Measurements from ENCODE around the gene ESYT3.
A peak's percentile ranks its signal among the peaks of the same experiment; 100 is the strongest.

Gene ESYT3

DNA sequence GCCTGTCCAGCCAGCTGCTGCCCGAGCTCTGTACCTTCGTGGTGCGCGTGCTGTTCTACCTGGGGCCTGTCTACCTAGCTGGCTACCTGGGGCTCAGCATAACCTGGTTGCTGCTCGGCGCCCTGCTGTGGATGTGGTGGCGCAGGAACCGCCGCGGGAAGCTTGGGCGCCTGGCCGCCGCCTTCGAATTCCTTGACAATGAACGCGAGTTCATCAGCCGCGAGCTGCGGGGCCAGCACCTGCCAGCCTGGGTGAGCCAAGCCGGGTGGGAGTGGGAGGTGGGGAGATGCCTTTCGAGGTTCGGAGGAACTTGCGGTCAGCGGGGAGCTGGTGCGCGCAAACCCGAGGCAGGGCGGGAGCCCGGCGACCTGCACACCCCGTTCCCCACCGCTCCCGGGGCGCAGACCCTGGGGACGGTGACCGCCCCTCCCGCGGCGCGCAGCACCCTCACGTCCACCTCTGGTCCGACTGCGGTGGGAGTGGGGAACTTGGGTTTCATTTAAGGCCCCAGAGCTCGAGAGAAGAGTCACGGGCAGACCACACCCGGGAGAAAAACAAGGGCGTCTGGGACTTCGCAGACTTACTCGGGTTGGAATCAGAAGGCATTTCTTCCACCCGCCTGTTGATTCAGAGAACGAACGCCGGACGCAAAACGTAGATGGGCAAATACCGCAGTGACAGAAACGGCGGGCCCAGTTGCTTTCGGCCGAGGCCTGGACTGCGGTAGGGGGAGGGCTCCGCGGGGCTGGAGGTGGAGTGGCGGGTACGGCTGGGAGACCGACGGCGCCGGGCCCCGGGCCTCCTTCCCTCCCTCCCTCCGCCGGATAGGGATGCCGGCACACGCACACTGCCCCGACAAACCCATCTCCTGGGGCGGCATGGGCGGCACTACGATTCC is 708 bp downstream of the ESYT3 start:
- Histone ChIP-seq H3K4me1 (ENCODE audit: control insufficient read depth in 1 of 2, insufficient read depth in 2 of 2, low read length in 2 of 2) (peaks cover 21 to 28% of the 10 kb centered on the region in 2 experiments), H4K8ac (ENCODE audit: low read depth, low read length) (peak overlapping the region; percentile 14), H2AK5ac (ENCODE audit: low read length) (no peak overlapping the region), H3K36me3 (ENCODE audit: control insufficient read depth in 1 of 2, insufficient read depth in 2 of 2, low read length in 2 of 2) (no peaks in the 10 kb centered on the region), H3K79me1 (ENCODE audit: low read length) (peaks cover 12% of the 10 kb centered on the region), H2AFZ (ENCODE audit: insufficient read depth, low read length, poor library complexity) (peak overlapping the region; percentile 20), H4K91ac (ENCODE audit: low read depth, low read length) (peak overlapping the region; percentile 8), H3K4me3 (ENCODE audit: low read depth, low read length) (peak overlapping the region; percentile 71), H3K27me3 (ENCODE audit: insufficient read depth, low read length) (peaks cover 15% of the 10 kb centered on the region), H3K9me3 (ENCODE audit: insufficient read depth, low read depth, low read length) (peaks cover 15% of the 10 kb centered on the region), H2BK5ac (ENCODE audit: low read depth, low read length, poor library complexity) (no peak overlapping the region), H3K4me2 (ENCODE audit: low read length) (peak overlapping the region; percentile 77), H3K4ac (ENCODE audit: low read depth, low read length) (no peak overlapping the region), H3K27ac (ENCODE audit: low read depth, low read length) (no peak overlapping the region), H2BK12ac (ENCODE audit: low read length) (no peak overlapping the region), H3K14ac (ENCODE audit: low read length) (no peak overlapping the region), H3K18ac (ENCODE audit: low read length) (no peak overlapping the region), H3K79me2 (ENCODE audit: control insufficient read depth, insufficient read depth, low read length, poor library complexity) (no peaks in the 10 kb centered on the region), H4K12ac (ENCODE audit: low read depth, low read length) (no peak overlapping the region), H2BK120ac (ENCODE audit: insufficient read depth, low read length, poor library complexity) (no peak overlapping the region), H3K9ac (ENCODE audit: low read length) (peak overlapping the region; percentile 49), H3K23ac (ENCODE audit: low read length) (no peak overlapping the region)
- DNase-seq: peak; percentile 61 to 70
- no CpG with 5 or more reads among the region's 78 CpGs for WGBS (ENCODE audit: extremely low coverage, insufficient coverage, insufficient read length)

DNA sequence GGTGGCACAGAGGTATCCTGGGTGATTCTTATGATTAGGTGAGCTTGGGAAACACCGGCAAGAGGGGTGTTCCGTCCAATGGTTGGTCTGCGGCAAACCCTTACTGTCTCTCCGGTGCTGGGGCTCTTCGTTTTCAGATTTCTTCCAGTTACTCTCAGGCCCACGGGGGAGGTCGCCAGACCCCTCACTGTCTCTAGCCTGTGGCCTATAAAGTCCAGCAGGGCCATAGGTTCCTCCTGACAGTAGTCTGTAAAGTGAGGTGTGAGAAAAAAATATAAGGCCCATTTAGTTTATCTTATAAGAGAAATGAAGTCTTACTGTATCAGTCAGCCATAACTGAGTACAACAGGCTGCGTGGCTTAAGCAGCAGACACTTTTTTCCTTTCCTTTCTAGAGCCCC is 1.4 kb downstream of the ESYT3 start:
- no peak overlapping the region for H4K8ac ChIP-seq (ENCODE audit: low read depth, low read length)
- WGBS (ENCODE audit: extremely low coverage, insufficient coverage, insufficient read length): no CpG with 5 or more reads among the region's 8 CpGs

DNA sequence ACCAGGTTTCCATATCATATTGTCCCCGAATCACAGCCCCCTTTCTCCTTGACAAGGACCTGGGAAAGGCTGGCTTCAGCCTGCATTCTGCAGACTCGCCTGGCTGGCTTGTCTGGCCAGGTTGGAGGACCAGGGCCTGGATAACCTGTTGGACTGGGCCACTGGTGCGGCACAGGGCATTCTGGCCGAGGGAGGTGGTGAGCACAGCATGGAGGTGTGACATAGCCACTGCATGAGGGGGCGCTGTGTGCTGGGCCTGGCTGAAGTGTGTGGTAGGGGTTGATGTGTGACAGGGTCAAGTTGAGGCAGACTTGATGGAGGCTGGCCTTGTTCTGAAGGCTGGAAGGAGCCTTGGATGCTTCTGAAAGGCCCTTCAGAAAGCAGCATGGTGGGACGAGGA is 2.9 kb downstream of the ESYT3 start:
- Histone ChIP-seq H3K4me2 (ENCODE audit: low read length) (no peak overlapping the region), H3K18ac (ENCODE audit: low read length) (no peak overlapping the region), H3K23ac (ENCODE audit: low read length) (no peak overlapping the region), H4K91ac (ENCODE audit: low read depth, low read length) (no peak overlapping the region), H3K4me3 (ENCODE audit: low read depth, low read length) (no peak overlapping the region), H3K79me1 (ENCODE audit: low read length) (peaks cover 19% of the 10 kb centered on the region), H3K27me3 (ENCODE audit: insufficient read depth, low read length) (peaks cover 15% of the 10 kb centered on the region), H3K9me3 (ENCODE audit: insufficient read depth, low read depth, low read length) (peaks cover 16% of the 10 kb centered on the region), H3K4ac (ENCODE audit: low read depth, low read length) (no peak overlapping the region), H4K12ac (ENCODE audit: low read depth, low read length) (no peak overlapping the region), H3K36me3 (ENCODE audit: control insufficient read depth in 1 of 2, insufficient read depth in 2 of 2, low read length in 2 of 2) (no peaks in the 10 kb centered on the region), H3K27ac (ENCODE audit: low read depth, low read length) (no peak overlapping the region), H3K9ac (ENCODE audit: low read length) (no peak overlapping the region), H2BK5ac (ENCODE audit: low read depth, low read length, poor library complexity) (no peak overlapping the region), H2BK12ac (ENCODE audit: low read length) (no peak overlapping the region), H2AFZ (ENCODE audit: insufficient read depth, low read length, poor library complexity) (no peak overlapping the region), H3K79me2 (ENCODE audit: control insufficient read depth, insufficient read depth, low read length, poor library complexity) (no peaks in the 10 kb centered on the region), H3K4me1 (ENCODE audit: control insufficient read depth in 1 of 2, insufficient read depth in 2 of 2, low read length in 2 of 2) (peaks cover 35 to 42% of the 10 kb centered on the region in 2 experiments), H2AK5ac (ENCODE audit: low read length) (no peak overlapping the region), H4K8ac (ENCODE audit: low read depth, low read length) (no peak overlapping the region), H2BK120ac (ENCODE audit: insufficient read depth, low read length, poor library complexity) (no peak overlapping the region), H3K14ac (ENCODE audit: low read length) (no peak overlapping the region)
- no CpG with 5 or more reads among the region's 6 CpGs for WGBS (ENCODE audit: extremely low coverage, insufficient coverage, insufficient read length)
- no peak for DNase-seq

More for the DNA sequence above, 1.4 kb downstream of the ESYT3 start:
- Histone ChIP-seq H3K4ac (ENCODE audit: low read depth, low read length) (no peak overlapping the region), H2BK120ac (ENCODE audit: insufficient read depth, low read length, poor library complexity) (no peak overlapping the region), H4K91ac (ENCODE audit: low read depth, low read length) (no peak overlapping the region), H3K4me2 (ENCODE audit: low read length) (peak overlapping the region; percentile 77), H3K27me3 (ENCODE audit: insufficient read depth, low read length) (peaks cover 15% of the 10 kb centered on the region), H3K36me3 (ENCODE audit: control insufficient read depth in 1 of 2, insufficient read depth in 2 of 2, low read length in 2 of 2) (no peaks in the 10 kb centered on the region), H3K79me2 (ENCODE audit: control insufficient read depth, insufficient read depth, low read length, poor library complexity) (no peaks in the 10 kb centered on the region), H2AFZ (ENCODE audit: insufficient read depth, low read length, poor library complexity) (no peak overlapping the region), H3K9me3 (ENCODE audit: insufficient read depth, low read depth, low read length) (peaks cover 15% of the 10 kb centered on the region), H3K18ac (ENCODE audit: low read length) (no peak overlapping the region), H2BK5ac (ENCODE audit: low read depth, low read length, poor library complexity) (no peak overlapping the region), H2AK5ac (ENCODE audit: low read length) (no peak overlapping the region), H3K79me1 (ENCODE audit: low read length) (peaks cover 12% of the 10 kb centered on the region), H3K4me1 (ENCODE audit: control insufficient read depth in 1 of 2, insufficient read depth in 2 of 2, low read length in 2 of 2) (peaks cover 28 to 36% of the 10 kb centered on the region in 2 experiments), H2BK12ac (ENCODE audit: low read length) (no peak overlapping the region), H3K27ac (ENCODE audit: low read depth, low read length) (no peak overlapping the region), H3K9ac (ENCODE audit: low read length) (no peak overlapping the region), H3K4me3 (ENCODE audit: low read depth, low read length) (peak overlapping the region; percentile 71), H3K23ac (ENCODE audit: low read length) (no peak overlapping the region), H3K14ac (ENCODE audit: low read length) (no peak overlapping the region), H4K12ac (ENCODE audit: low read depth, low read length) (no peak overlapping the region)
- no peak for DNase-seq

DNA sequence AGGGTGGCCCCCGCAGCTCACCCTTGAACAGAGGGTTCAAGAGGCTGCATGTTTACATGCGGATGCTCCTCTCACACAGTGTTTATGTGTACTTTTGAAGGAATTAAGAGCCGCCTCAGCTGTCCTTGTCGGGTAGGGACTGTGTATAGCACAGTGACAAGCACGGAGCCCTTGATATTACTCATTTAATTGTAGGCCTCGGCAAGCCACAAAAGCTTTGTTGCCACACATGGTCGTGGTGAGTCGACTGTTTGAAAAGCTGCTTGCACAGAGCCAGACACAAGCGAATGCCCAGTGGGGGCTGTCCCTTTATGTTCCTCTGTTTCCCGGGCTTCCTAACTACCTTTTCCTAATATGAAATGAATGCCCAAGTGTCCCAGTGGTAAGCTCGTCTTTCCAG is 4.5 kb downstream of the ESYT3 start:
- H3K4me3 ChIP-seq (ENCODE audit: low read depth, low read length): no peak overlapping the region
- no peak overlapping the region for H2AFZ ChIP-seq (ENCODE audit: insufficient read depth, low read length, poor library complexity)
- H3K27ac ChIP-seq (ENCODE audit: low read depth, low read length): no peak overlapping the region
- no CpG with 5 or more reads among the region's 11 CpGs for WGBS (ENCODE audit: extremely low coverage, insufficient coverage, insufficient read length)
- H2BK5ac ChIP-seq (ENCODE audit: low read depth, low read length, poor library complexity): no peak overlapping the region
- no peak overlapping the region for H3K23ac ChIP-seq (ENCODE audit: low read length)
- H3K79me1 ChIP-seq (ENCODE audit: low read length): peaks cover 23% of the 10 kb centered on the region
- H2BK120ac ChIP-seq (ENCODE audit: insufficient read depth, low read length, poor library complexity): peak overlapping the region; percentile 52
- H3K4ac ChIP-seq (ENCODE audit: low read depth, low read length): no peak overlapping the region
- no peak overlapping the region for H4K91ac ChIP-seq (ENCODE audit: low read depth, low read length)
- H3K18ac ChIP-seq (ENCODE audit: low read length): peak overlapping the region; percentile 48
- H3K9me3 ChIP-seq (ENCODE audit: insufficient read depth, low read depth, low read length): peaks cover 10% of the 10 kb centered on the region
- H2BK12ac ChIP-seq (ENCODE audit: low read length): peak overlapping the region; percentile 59
- peaks cover 12% of the 10 kb centered on the region for H3K27me3 ChIP-seq (ENCODE audit: insufficient read depth, low read length)
- H3K79me2 ChIP-seq (ENCODE audit: control insufficient read depth, insufficient read depth, low read length, poor library complexity): peaks cover 2% of the 10 kb centered on the region
- H3K4me2 ChIP-seq (ENCODE audit: low read length): no peak overlapping the region
- H4K8ac ChIP-seq (ENCODE audit: low read depth, low read length): no peak overlapping the region
- peaks cover 45 to 50% of the 10 kb centered on the region in 2 experiments for H3K4me1 ChIP-seq (ENCODE audit: control insufficient read depth in 1 of 2, insufficient read depth in 2 of 2, low read length in 2 of 2)
- no peak overlapping the region for H3K9ac ChIP-seq (ENCODE audit: low read length)
- H3K14ac ChIP-seq (ENCODE audit: low read length): no peak overlapping the region
- no peak overlapping the region for H4K12ac ChIP-seq (ENCODE audit: low read depth, low read length)
- H2AK5ac ChIP-seq (ENCODE audit: low read length): no peak overlapping the region
- no peak for DNase-seq
- no peaks in the 10 kb centered on the region for H3K36me3 ChIP-seq (ENCODE audit: control insufficient read depth in 1 of 2, insufficient read depth in 2 of 2, low read length in 2 of 2)
